Gastroesophageal sphincter (tissue), 3 donors: ENCODE measurements around the gene CXADR.

ENCODE experiments used
- CTCF ChIP-seq, 4 experiments: fragments of 200-600 bp in 2 of 4; fragments of 450-650 bp in 2 of 4; sonication (generic) in 1 of 4; IDR thresholded peaks; one replicate each; pipeline ENCODE4 v1.5.1; 2017 to 2019; ENCODE audit warnings: antibody characterized with exemption in 4 of 4, mild to moderate bottlenecking in 2 of 4, moderate library complexity in 2 of 4
- EP300 ChIP-seq: sonication (generic); formaldehyde crosslinking; IDR thresholded peaks from one replicate; pipeline ENCODE4 v1.6.1; 2017; ENCODE audit warnings: antibody characterized with exemption, mild to moderate bottlenecking
- POLR2A ChIP-seq, 2 donors: fragments of 450-650 bp; IDR thresholded peaks; one replicate each; pipeline ENCODE4 v1.6.1; 2017; ENCODE audit warnings: antibody characterized with exemption in 2 of 2, mild to moderate bottlenecking in 2 of 2, moderate library complexity in 1 of 2
- POLR2AphosphoS5 ChIP-seq: sonication (generic); formaldehyde crosslinking; IDR thresholded peaks from one replicate; pipeline ENCODE4 v1.6.1; 2017; ENCODE audit warnings: antibody characterized with exemption

GRCh38 chr21:17598437-17598836 lies 85.6 kb downstream of the CXADR start:
- TF ChIP-seq CTCF (IDR thresholded peaks at IDR 0.05), result no peak
- TF ChIP-seq POLR2A (IDR thresholded peaks at IDR 0.05), result no peak
- no peak for TF ChIP-seq EP300
- no peak for TF ChIP-seq POLR2AphosphoS5
